Stomach (tissue), 4 donors: Measurements from ENCODE around the gene PRKRIP1.

Experiments used
- CTCF ChIP-seq, 7 experiments: fragments of 450-650 bp in 4 of 7; fragments of 200-600 bp in 3 of 7; sonication (generic) in 3 of 7; IDR thresholded peaks; one replicate each; pipeline ENCODE4 v1.5.1; 2016 to 2019; ENCODE audit warnings: antibody characterized with exemption in 7 of 7, control low read depth in 2 of 7, mild to moderate bottlenecking in 1 of 7
- POLR2A ChIP-seq, 4 donors: fragments of 450-650 bp; IDR thresholded peaks; one replicate each; pipeline ENCODE4 v1.6.1; 2016; ENCODE audit warnings: antibody characterized with exemption in 4 of 4, control low read depth in 2 of 4, mild to moderate bottlenecking in 1 of 4, moderate library complexity in 1 of 4
- POLR2AphosphoS5 ChIP-seq, 3 donors: sonication (generic); formaldehyde crosslinking; IDR thresholded peaks; one replicate each; pipeline ENCODE4 v1.6.1; 2016; ENCODE audit warnings: antibody characterized with exemption in 3 of 3

GRCh38 chr7:102431617-102432298 is 35.6 kb downstream of the PRKRIP1 start:
- no peak for TF ChIP-seq CTCF (IDR thresholded peaks at IDR 0.05)
- no peak for TF ChIP-seq POLR2A (IDR thresholded peaks at IDR 0.05)
- TF ChIP-seq POLR2AphosphoS5 (IDR thresholded peaks at IDR 0.05), result no peak
